ENCODE measurements around the gene INSIG1.

DNA sequence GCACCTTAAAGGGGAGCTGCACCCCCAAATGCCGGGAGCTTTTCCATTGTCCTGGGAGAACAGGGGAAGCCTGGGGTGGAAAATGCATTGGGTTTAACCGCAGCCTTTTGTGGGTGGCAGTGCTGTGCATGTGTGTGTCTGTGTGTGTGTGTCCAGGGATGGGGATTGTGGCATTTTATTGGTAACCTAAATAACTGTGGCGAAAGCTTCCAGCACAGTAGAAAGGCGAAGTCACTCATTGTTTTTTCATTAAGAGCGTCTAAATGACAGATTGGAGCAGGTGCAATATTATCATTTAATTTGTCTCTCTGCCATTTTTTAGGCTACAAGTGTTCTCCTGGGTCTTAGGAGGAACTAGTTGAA is 55.1 kb downstream of the INSIG1 start:
- TF ChIP-seq, protein P1, sequence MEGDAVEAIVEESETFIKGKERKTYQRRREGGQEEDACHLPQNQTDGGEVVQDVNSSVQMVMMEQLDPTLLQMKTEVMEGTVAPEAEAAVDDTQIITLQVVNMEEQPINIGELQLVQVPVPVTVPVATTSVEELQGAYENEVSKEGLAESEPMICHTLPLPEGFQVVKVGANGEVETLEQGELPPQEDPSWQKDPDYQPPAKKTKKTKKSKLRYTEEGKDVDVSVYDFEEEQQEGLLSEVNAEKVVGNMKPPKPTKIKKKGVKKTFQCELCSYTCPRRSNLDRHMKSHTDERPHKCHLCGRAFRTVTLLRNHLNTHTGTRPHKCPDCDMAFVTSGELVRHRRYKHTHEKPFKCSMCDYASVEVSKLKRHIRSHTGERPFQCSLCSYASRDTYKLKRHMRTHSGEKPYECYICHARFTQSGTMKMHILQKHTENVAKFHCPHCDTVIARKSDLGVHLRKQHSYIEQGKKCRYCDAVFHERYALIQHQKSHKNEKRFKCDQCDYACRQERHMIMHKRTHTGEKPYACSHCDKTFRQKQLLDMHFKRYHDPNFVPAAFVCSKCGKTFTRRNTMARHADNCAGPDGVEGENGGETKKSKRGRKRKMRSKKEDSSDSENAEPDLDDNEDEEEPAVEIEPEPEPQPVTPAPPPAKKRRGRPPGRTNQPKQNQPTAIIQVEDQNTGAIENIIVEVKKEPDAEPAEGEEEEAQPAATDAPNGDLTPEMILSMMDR (IDR thresholded peaks at IDR 0.05 in 2 of 3, conservative IDR thresholded peaks at IDR 0.05 in 1 of 3; ENCODE audit: borderline replicate concordance in 1 of 3, insufficient read depth in 1 of 3, low read depth in 2 of 3, low read length in 2 of 3) = no peak
- TF ChIP-seq ZFX (IDR thresholded peaks at IDR 0.05) (no peak), POLR2AphosphoS5 (IDR thresholded peaks at IDR 0.05; ENCODE audit: low read depth, low read length) (no peak), POLR2A (IDR thresholded peaks at IDR 0.05; ENCODE audit: borderline replicate concordance, extremely low read depth, insufficient read depth, insufficient read length) (no peak), EZH2 (IDR thresholded peaks at IDR 0.05) (no peak), RAD21 (IDR thresholded peaks at IDR 0.05; ENCODE audit: low read depth) (no peak), SRF (IDR thresholded peaks at IDR 0.05; ENCODE audit: low read depth) (no peak), ZNF274 (IDR thresholded peaks at IDR 0.05; ENCODE audit: low read depth, low read length) (no peak), CBX3 (IDR thresholded peaks at IDR 0.05; ENCODE audit: low read depth) (no peak), CEBPB (IDR thresholded peaks at IDR 0.05; ENCODE audit: low read depth) (no peak), SIN3A (IDR thresholded peaks at IDR 0.05; ENCODE audit: low read depth) (no peak), YY1 (IDR thresholded peaks at IDR 0.05; ENCODE audit: extremely low read depth, insufficient replicate concordance, low read depth, low read length) (no peak)
- TF ChIP-seq, protein P2, sequence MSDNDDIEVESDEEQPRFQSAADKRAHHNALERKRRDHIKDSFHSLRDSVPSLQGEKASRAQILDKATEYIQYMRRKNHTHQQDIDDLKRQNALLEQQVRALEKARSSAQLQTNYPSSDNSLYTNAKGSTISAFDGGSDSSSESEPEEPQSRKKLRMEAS (IDR thresholded peaks at IDR 0.05) = no peak

Data from HCT116 (cell line).